Left ventricle myocardium superior (tissue), 1 donor: ENCODE results near the gene GPC5. TPM values are rescaled to one million over a fixed set of nuclear protein-coding genes. Genes with fewer than 3 reads are reported as not detected.

ENCODE experiments used
- ATAC-seq: fragments of 200-7000 bp; cut with Tn5 transposase; one replicate; pipeline ENCODE4 v1.9.1; 2020; ENCODE audit warnings: mild to moderate bottlenecking, moderate library complexity
- DNase-seq: peaks from one replicate; pipeline ENCODE4 v3.0.0-alpha.2; 2020
- intact Hi-C: fragments of 100-400 bp; cut with micrococcal nuclease; formaldehyde crosslinking; loops from one replicate; pipeline ENCODE4 v1.11.0; 2022
- total RNA-seq: library from RNA; stranded (reverse); fragmentation: NEBNext Ultra II Directional; extraction: Animal tissue kit (Norgen Biotek cat#: 25700); gene quantifications from one replicate; pipeline ENCODE4 v1.2.1, GENCODE V29; 2021
- donor health status: DM: no; HTN: yes; CAD: no; lungs with severe emphysema.

GPC5 gene
- total RNA-seq, 1 donor from 2014 or later = 1.8 TPM

- intact Hi-C loops = no loop called here
- no peak for DNase-seq
- no peak for ATAC-seq
These were observed 124.7 kb downstream of the GPC5 start for GRCh38 chr13:91523116-91523515.

GRCh38 chr13:91526543-91527033 lies 128.2 kb downstream of the GPC5 start:
- intact Hi-C loops = no loop called here
- DNase-seq = no peak
- ATAC-seq = no peak

GRCh38 chr13:91529739-91530482 lies 131.5 kb downstream of the GPC5 start:
- no peak for ATAC-seq
- intact Hi-C loops = no loop called here
- no peak for DNase-seq

GRCh38 chr13:91531646-91532045 lies 133.2 kb downstream of the GPC5 start:
- ATAC-seq = no peak
- intact Hi-C loops = no loop called here
- no peak for DNase-seq

GRCh38 chr13:91533354-91533753 lies 134.9 kb downstream of the GPC5 start:
- ATAC-seq (no peak), DNase-seq (no peak)
- intact Hi-C loops = no loop called here

- DNase-seq (no peak), ATAC-seq (no peak)
- intact Hi-C loops = no loop called here
These were observed 136.6 kb downstream of the GPC5 start for GRCh38 chr13:91534996-91535395.

- intact Hi-C loops = no loop called here
- no peak for DNase-seq
- ATAC-seq = no peak
These were observed 139.0 kb downstream of the GPC5 start for GRCh38 chr13:91537376-91537775.

GRCh38 chr13:91539286-91540157 lies 141.1 kb downstream of the GPC5 start:
- ATAC-seq (no peak), DNase-seq (no peak)
- intact Hi-C loops = no loop called here

- ATAC-seq (no peak), DNase-seq (no peak)
- intact Hi-C loops = no loop called here
These were observed 141.8 kb downstream of the GPC5 start for GRCh38 chr13:91540158-91540736.

GRCh38 chr13:91544723-91545122 lies 146.3 kb downstream of the GPC5 start:
- DNase-seq = no peak
- ATAC-seq = no peak
- intact Hi-C loops = no loop called here

GRCh38 chr13:91546900-91547299 lies 148.5 kb downstream of the GPC5 start:
- intact Hi-C loops = no loop called here
- ATAC-seq (no peak), DNase-seq (no peak)

- no peak for DNase-seq
- ATAC-seq = no peak
- intact Hi-C loops = no loop called here
These were observed 155.2 kb downstream of the GPC5 start for GRCh38 chr13:91553584-91553983.

GRCh38 chr13:91554101-91554500 lies 155.7 kb downstream of the GPC5 start:
- DNase-seq = no peak

GRCh38 chr13:91557328-91558090 lies 159.1 kb downstream of the GPC5 start:
- no peak for ATAC-seq
- intact Hi-C loops = no loop called here
- DNase-seq = no peak

More at GRCh38 chr13:91554101-91554500, 155.7 kb downstream of the GPC5 start:
- intact Hi-C loops = no loop called here
- ATAC-seq = no peak

- ATAC-seq = no peak
- intact Hi-C loops = no loop called here
- no peak for DNase-seq
These were observed 165.4 kb downstream of the GPC5 start for GRCh38 chr13:91563799-91564198.

- ATAC-seq = no peak
These were observed 166.0 kb downstream of the GPC5 start for GRCh38 chr13:91564396-91564795.

GRCh38 chr13:91565296-91565695 lies 166.9 kb downstream of the GPC5 start:
- ATAC-seq (no peak), DNase-seq (no peak)
- intact Hi-C loops = no loop called here

More at GRCh38 chr13:91564396-91564795, 166.0 kb downstream of the GPC5 start:
- DNase-seq = no peak
- intact Hi-C loops = no loop called here

GRCh38 chr13:91567485-91568207 lies 169.2 kb downstream of the GPC5 start:
- DNase-seq (no peak), ATAC-seq (no peak)
- intact Hi-C loops = no loop called here

- intact Hi-C loops = no loop called here
- no peak for DNase-seq
- ATAC-seq = no peak
These were observed 173.3 kb downstream of the GPC5 start for GRCh38 chr13:91571681-91572080.
